NCI-H1105 (cell line): ENCODE results near the gene LRRC8E.
"Not testable (repeated sequence)": the region's sequence is repeated elsewhere in the genome, so short reads cannot be mapped to it uniquely, and the experiment has no call there.

Experiments used
- DNase-seq: peaks from one replicate; lab custom pipeline; 2025; lab: John Stamatoyannopoulos, UW

LRRC8E gene

GRCh38 chr19:7855426-7856108, 32.7 kb upstream of the LRRC8E start:
- DNase-seq: no peak

DNA sequence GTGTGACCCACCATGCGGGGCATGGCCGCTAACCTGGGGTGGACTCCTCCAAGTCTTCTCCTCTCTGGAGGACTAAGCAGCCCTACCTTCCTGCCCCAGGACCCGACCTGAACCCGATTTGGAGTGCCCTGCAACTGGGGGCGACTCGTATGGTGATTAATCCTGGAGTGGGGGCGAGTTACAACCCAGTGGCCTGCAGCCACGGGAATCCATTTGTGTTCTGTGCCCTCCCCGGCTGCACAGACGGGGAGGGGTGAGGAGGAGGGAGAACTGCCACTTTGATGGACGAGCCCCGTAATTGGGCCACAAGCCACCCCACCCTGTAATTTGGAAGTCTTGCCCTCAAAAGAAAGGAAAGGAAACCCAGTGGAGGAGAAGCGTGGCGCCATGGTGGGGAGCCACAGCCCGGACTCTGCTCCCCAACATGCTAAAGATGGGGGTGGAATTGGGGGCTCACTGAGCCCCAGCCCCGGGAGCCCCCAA, 32.2 kb upstream of the LRRC8E start:
- DNase-seq: no peak

DNA sequence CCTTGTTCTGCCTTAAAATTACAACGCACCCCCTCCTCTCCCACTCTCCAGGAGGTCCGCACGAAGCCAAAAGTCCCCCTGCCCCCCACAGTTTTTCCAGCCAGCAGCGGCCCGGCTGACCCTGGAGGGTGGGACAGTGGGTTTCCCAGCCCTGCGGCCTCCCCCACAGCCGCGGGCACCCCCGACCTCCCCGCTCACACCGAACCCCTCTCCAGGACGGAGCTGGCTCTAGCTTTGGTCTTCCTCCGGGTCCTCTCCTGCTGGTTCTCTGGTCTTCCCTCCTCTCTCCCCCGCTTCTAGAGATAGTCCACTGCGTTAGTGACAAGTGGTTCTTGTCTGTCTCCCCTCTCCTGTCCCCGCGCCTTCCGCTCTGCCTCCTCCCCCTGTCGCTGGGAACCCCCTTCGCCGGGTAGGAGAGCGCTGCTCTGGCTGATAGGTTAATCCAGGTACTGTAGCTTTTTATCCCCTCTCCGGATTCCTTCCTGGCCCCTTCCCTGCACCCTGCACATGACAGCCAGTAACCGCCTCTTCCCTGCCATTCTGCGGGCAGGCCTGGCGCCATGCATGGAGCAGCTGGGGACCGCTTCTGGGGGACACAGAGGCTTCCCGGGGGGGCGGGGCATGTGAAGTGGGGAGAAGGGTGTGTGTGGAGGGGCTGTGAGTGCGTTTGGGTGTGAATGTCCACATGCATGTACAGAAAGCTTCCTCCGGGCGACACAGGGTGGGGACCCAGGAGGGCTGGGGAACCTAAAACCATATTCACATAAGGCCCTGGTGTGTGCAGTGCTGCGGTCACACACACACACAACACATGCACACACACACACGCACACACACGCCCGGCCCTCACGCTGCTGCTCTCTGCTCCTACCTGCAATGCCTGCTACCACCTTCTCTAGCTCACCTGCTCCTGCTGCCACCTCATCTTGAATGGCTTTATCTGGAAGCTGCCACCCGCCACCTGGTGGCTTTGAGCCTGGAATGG, 31.3 kb upstream of the LRRC8E start:
- DNase-seq: no peak

- DNase-seq: no peak
Measured at GRCh38 chr19:7857727-7858108, 30.6 kb upstream of the LRRC8E start.

- peak; percentile 37 for DNase-seq
Measured at GRCh38 chr19:7858109-7858770, 30.1 kb upstream of the LRRC8E start.

DNA sequence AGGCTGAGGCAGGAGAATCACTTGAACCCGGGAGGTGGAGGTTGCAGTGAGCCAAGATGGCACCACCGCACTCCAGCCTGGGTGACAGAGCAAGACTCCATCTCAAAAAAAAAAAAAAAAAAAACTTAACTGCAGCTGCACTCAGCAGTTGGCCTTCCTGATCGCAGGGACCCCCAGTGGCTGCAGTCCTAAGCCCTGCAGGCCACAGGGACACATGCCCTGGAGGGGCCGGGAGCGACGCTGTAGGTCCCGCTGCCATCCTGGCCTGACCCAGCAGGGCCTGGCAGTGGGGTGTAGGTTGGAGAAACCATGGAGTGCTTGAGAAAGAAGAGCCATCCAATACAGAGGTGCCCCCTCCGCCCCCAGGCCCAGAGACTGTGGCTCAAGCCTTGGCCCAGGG, 29.2 kb upstream of the LRRC8E start:
- DNase-seq: not testable (repeated sequence)

- DNase-seq: no peak
Measured at GRCh38 chr19:7859831-7860713, 28.2 kb upstream of the LRRC8E start.

DNA sequence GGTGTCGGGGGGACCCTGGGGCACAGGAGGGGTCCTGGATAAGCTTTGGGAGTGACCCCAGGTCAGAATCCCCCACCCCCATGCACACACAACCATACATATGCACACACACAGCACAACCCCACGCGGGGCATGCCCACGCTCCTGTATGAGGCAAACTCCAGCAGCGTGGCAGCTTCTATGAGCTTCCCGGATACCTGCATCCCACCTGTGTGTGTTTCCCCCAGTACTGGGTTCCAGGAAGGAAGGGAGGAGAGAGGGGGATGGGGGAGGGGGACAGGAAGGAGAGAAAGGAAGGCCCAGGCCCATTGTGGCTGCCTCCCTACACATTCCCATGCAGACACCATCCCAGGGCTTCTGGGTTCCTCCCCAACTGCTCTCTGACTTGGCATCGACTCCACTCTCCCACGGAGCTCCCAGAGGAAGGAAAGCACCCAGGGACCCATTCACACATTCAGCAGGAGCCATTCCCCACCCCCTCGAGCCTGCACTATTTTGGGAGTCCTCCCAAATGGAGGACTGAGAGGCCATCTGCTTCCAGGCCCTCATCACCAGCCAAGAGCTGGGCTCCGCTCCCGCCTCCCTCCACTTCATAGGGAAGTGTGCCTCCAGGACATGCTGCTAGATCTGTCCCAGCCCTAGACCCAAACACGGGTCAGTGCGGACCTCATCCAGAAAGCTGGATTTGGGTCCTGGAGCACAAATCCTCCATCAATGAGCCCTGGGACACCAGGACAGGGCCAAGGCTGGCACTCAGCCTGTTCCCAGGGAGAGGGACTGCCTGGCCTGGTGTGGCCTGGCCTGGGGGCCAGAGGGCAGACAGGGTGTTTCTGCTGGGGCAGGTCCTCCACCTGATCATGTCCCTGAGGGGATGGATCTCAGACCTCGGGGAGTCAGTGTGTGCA, 27.3 kb upstream of the LRRC8E start:
- DNase-seq: no peak

GRCh38 chr19:7861619-7862412, 26.5 kb upstream of the LRRC8E start:
- no peak for DNase-seq

GRCh38 chr19:7862413-7862951, 25.8 kb upstream of the LRRC8E start:
- peak; percentile 56 for DNase-seq

- no peak for DNase-seq
Measured at GRCh38 chr19:7863157-7863970, 24.9 kb upstream of the LRRC8E start.

- no peak for DNase-seq
Measured at GRCh38 chr19:7863971-7864689, 24.2 kb upstream of the LRRC8E start.

- no peak for DNase-seq
Measured at GRCh38 chr19:7864690-7865074, 23.6 kb upstream of the LRRC8E start.

DNA sequence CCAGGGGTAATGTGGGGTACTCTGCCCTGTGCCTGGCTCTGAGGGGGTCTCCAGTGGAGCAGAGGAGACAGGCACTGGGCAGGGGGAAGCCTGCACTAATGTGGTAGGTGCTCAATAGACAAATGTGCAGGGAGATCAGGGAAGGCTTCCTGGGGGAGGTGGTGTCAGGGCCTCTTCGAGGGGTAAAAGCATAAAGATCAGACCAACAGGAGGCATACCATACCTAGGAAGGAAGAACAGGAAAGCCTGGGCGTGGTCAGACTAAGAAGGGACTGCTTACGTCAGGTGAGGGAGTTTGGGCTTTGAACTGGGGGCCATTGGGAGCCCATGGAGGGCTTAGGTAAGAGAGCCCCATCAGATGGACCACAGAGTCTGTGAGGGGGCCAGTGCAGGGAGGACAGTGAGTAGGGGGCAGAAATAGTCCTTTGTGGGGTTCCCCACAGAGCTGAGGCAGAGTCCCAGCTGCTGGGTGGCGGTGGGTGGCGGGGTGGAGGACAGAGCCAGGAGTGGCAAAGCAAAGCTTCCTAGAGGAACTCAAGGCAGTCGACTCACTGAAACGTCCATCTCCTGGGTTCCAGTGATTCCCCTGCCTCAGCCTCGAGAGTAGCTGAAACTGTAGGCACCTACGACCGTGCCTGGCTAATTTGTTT, 22.9 kb upstream of the LRRC8E start:
- no peak for DNase-seq

DNA sequence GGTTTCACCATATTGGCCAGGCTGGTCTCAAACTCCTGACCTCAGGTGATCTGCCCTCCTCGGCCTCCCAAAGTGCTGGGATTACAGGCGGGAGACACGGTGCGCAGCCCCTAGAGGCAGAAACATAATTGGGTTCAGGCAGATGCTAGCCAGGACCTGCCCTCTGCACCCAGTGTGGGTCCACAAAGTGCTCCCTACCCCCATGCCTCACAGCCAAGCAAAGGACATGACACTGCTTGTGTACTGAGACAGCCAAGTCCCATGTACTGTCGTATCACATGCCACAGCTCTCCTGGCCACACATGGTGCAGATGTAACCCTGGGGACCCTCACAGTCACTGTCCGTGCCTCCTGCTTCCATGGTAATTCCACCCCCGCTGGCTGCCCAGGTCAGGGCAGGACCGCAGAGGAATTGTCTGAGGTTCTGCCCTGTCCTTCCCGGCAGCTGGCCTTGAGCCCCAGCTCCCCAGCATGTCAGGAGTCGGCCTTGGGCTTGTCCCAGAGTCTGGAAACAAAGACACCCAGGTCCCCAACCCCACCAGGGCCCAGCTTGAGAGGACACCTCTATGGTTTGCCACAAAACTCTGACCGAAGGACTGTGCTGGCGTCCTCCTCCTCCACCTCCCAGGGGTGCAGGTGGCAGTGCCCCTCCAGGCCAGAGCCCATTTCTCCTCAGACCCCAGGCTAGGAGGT, 21.8 kb upstream of the LRRC8E start:
- no peak for DNase-seq

- DNase-seq: no peak
Measured at GRCh38 chr19:7867092-7867844, 21.0 kb upstream of the LRRC8E start.
